K562 (cell line): Measurements from ENCODE around the gene SFT2D2. TPM values are rescaled to one million over a fixed set of nuclear protein-coding genes. Genes with fewer than 3 reads are reported as not detected.

Experiments used
- ATAC-seq: fragments of 200-7000 bp; cut with Tn5 transposase; 3 replicates; pipeline ENCODE4 v1.9.1; 2020; ENCODE audit warnings: moderate library complexity
- BruUV-seq: library from RNA; stranded (reverse); fragments of 400-500 nt; replicated peaks from 2 replicates; lab custom pipeline; 2021; lab: Mats Ljungman, UMichigan
- CTCF ChIA-PET: fragments of 300-600 bp; formaldehyde crosslinking; extraction: SDS; loops from one replicate; lab custom pipeline; 2021; ENCODE audit warnings: low intra/inter-chr PET ratio; lab: Yijun Ruan, JAX
- POLR2A ChIA-PET: fragments of 300-600, 350-650 bp; sonication (Branson Sonifier 250); formaldehyde crosslinking; extraction: SDS; loops from one replicate; lab custom pipeline; 2021; ENCODE audit warnings: antibody characterized with exemption, inconsistent platforms; lab: Yijun Ruan, JAX
- DNase-seq, 4 experiments: peaks; one replicate each; pipeline versions ENCODE4 v3.0.0 to v3.0.0-alpha.2; 2011 to 2018; ENCODE audit warnings: low spot score in 3 of 4, mixed read lengths in 3 of 4; ENCODE audit errors: extremely low read depth in 1 of 4
- FAIRE-seq: peaks from 2 replicates; lab custom pipeline; 2011; peaks lifted over from hg19 to GRCh38; lab: Jason Lieb, UNC
- H2AFZ ChIP-seq: 2 replicates; pipeline ENCODE4 v1.6.0; 2011; ENCODE audit warnings: low read depth, low read length, control low read depth, inconsistent platforms
- H3K27ac ChIP-seq: fragments of 200-600 bp; 3 replicates; pipeline ENCODE4 v1.8.0; 2011; ENCODE audit warnings: low read depth, mild to moderate bottlenecking, control low read depth, inconsistent platforms, low read length, moderate library complexity, mixed read lengths; ENCODE audit errors: extremely low read depth
- H3K27me3 ChIP-seq, 2 experiments: fragments of 300-600 bp in 1 of 2; 2 replicates in 1 of 2; 3 replicates in 1 of 2; pipeline versions ENCODE4 v1.6.0 to v1.8.0; 2011; ENCODE audit warnings: inconsistent platforms in 2 of 2, low read length in 2 of 2, mild to moderate bottlenecking in 1 of 2, mixed read lengths in 1 of 2, moderate library complexity in 1 of 2; ENCODE audit not compliant: control insufficient read depth in 2 of 2, insufficient read depth in 2 of 2
- H3K36me3 ChIP-seq: fragments of 300-600 bp; 3 replicates; pipeline ENCODE4 v1.8.0; 2011; ENCODE audit warnings: mild to moderate bottlenecking, low read length, inconsistent platforms; ENCODE audit not compliant: control insufficient read depth, insufficient read depth
- H3K4me1 ChIP-seq, 2 experiments: fragments of 200-600 bp in 1 of 2; replicated peaks in 1 of 2; 2 replicates in 1 of 2; 3 replicates in 1 of 2; pipeline versions ENCODE4 v1.5.1 to v1.8.0; 2011; ENCODE audit warnings: inconsistent platforms in 2 of 2, low read length in 2 of 2, mild to moderate bottlenecking in 1 of 2, mixed read lengths in 1 of 2, moderate library complexity in 1 of 2; ENCODE audit not compliant: control insufficient read depth in 2 of 2, insufficient read depth in 2 of 2
- H3K4me2 ChIP-seq: 2 replicates; pipeline ENCODE4 v1.6.1; 2011; ENCODE audit warnings: low read length, control low read depth, inconsistent platforms, mixed read lengths; ENCODE audit not compliant: insufficient read depth
- H3K4me3 ChIP-seq: fragments of 200-600 bp; sonication (generic), shearing (Covaris generic); 2 replicates; pipeline ENCODE4 v1.5.1; 2016; ENCODE audit warnings: control low read depth, inconsistent platforms
- H3K79me2 ChIP-seq: fragments of 200-600 bp; 3 replicates; pipeline ENCODE4 v1.8.0; 2011; ENCODE audit warnings: low read length, inconsistent platforms; ENCODE audit not compliant: control insufficient read depth, insufficient read depth
- H3K9ac ChIP-seq, 2 experiments: 2 replicates each; pipeline versions ENCODE4 v1.6.0 to v1.6.1; 2011; ENCODE audit warnings: low read depth in 2 of 2, low read length in 2 of 2, control low read depth in 1 of 2, inconsistent platforms in 1 of 2, mild to moderate bottlenecking in 1 of 2, mixed read lengths in 1 of 2; ENCODE audit not compliant: insufficient read depth in 1 of 2
- H3K9me1 ChIP-seq: one replicate; pipeline ENCODE4 v1.6.0; 2011; ENCODE audit warnings: inconsistent platforms, mild to moderate bottlenecking, low read length, moderate library complexity; ENCODE audit not compliant: control insufficient read depth, insufficient read depth
- H3K9me3 ChIP-seq: replicated peaks from 2 replicates; pipeline ENCODE4 v1.5.1; 2011; ENCODE audit warnings: low read depth, low read length, inconsistent platforms; ENCODE audit not compliant: control insufficient read depth, insufficient read depth
- H4K20me1 ChIP-seq: replicated peaks from 2 replicates; pipeline ENCODE4 v1.6.1; 2011; ENCODE audit warnings: low read length, inconsistent platforms, mixed read lengths; ENCODE audit not compliant: control insufficient read depth, insufficient read depth
- DACH1 ChIP-seq: fragments of 450-650 bp; IDR thresholded peaks from 2 replicates; pipeline ENCODE4 v1.6.1; 2018; ENCODE audit not compliant: partially characterized antibody
- ETV6 ChIP-seq, 3 experiments: fragments of 150-350 bp in 1 of 3; sonication (generic) in 1 of 3; formaldehyde crosslinking in 1 of 3; IDR thresholded peaks; 2 replicates each; pipeline versions ENCODE4 v1.6.1 to v1.8.0; 2014 to 2022; ENCODE audit warnings: borderline replicate concordance in 2 of 3, low read depth in 2 of 3, antibody characterized with exemption in 1 of 3, low read length in 1 of 3, mild to moderate bottlenecking in 1 of 3, missing genetic modification reagents in 1 of 3
- KLF13 ChIP-seq: fragments of 450-650 bp; IDR thresholded peaks from 2 replicates; pipeline ENCODE4 v1.6.1; 2016; ENCODE audit warnings: missing genetic modification characterization, low read depth, mild to moderate bottlenecking, missing compliant biosample characterization, moderate library complexity, borderline replicate concordance
- MEF2A ChIP-seq: IDR thresholded peaks from 2 replicates; pipeline ENCODE4 v1.6.1; 2011; ENCODE audit warnings: low read depth, mild to moderate bottlenecking, low read length, moderate library complexity; ENCODE audit not compliant: control insufficient read depth
- NEUROD1 ChIP-seq: fragments of 150-350 bp; IDR thresholded peaks from 2 replicates; pipeline ENCODE4 v1.6.1; 2014; ENCODE audit warnings: borderline replicate concordance, low read length, low read depth; ENCODE audit not compliant: partially characterized antibody
- WGBS: fragments of 100-300 bp; shearing (Covaris generic); methylation state at CpG from one replicate; pipeline ENCODE4 v1.1.6; 2016; ENCODE audit warnings: low coverage, mixed read lengths; ENCODE audit not compliant: insufficient coverage; ENCODE audit errors: missing lambda C conversion rate; 5-methylcytosine and 5-hydroxymethylcytosine counted together
- in situ Hi-C: fragments of 300-500 bp; cut with MboI; formaldehyde crosslinking; loops from 4 replicates; pipeline ENCODE4 v1.15.0; 2018; ENCODE audit warnings: inconsistent platforms, mixed read lengths
- intact Hi-C: fragments of 100-400 bp; cut with micrococcal nuclease; formaldehyde crosslinking; loops from 2 replicates; pipeline ENCODE4 v1.14.2; 2022
- polyA plus RNA-seq, 8 experiments: library from polyadenylated mRNA; depleted of rRNA in 4 of 8; stranded (reverse) in 5 of 8; unstranded in 3 of 8; fragments of >200 nt; fragmentation: Nextera tagmentation in 2 of 8; fragmentation: Illumina TruSeq in 1 of 8; extraction: Ambion mirVana in 2 of 8; extraction: Trizol in 1 of 8; gene quantifications; 2 replicates each; pipeline versions ENCODE4 v1.2.1 to v1.2.3, GENCODE V29; 2011 to 2014; ENCODE audit warnings: inconsistent platforms in 1 of 8, missing spikeins in 1 of 8
- total RNA-seq, 7 experiments: library from RNA; depleted of rRNA in 6 of 7; stranded (reverse); fragments of >200 nt in 6 of 7; fragmentation: Illumina TruSeq in 2 of 7; extraction: Trizol in 2 of 7; gene quantifications; 2 replicates each; pipeline versions ENCODE4 v1.2.1 to v1.2.3, GENCODE V29; 2011 to 2021; ENCODE audit warnings: low replicate concordance in 1 of 7

Gene SFT2D2
- total and polyA plus RNA-seq, 9 of the 15 experiments (the other 6 are each of a cell fraction or from before 2014, with no cell fraction given), result 3.4 to 50.1 (median 21.6) TPM

DNA sequence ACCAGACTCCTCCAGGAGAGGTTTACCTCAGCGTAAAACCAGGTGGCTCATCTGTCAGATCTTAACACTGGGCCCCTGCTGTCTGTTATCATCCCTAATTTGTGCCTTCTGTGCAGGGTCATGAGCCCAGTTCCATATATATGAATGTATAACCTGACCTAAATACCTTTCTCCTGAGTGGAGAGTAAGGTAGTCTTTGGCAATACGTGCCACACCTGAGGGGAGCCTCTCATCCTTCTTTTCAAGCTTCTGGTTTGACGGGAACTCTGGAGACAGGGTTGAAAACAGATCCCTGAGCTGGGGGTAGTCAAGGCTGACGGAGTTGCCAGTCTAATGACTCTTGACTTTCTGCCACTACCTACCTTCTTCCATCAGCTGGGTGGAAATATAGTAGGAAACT lies 4.1 kb downstream of the SFT2D2 start:
- WGBS, result 89% methylated on average over 4 of the region's 4 CpGs
- POLR2A ChIA-PET, result interaction anchor here (0.8 to 2.5 kb wide), 4 partner anchors 9 to 1028 kb away, joined by 3 to 9 read pairs (median 4); no protein-coding TSS in a partner anchor
- CTCF ChIA-PET, result no interaction called here
- no TSS peak for BruUV-seq
- in situ Hi-C loops, result no loop called here
- Histone ChIP-seq H3K4me3 (no peak overlapping the region), H3K36me3 (peaks cover 69% of the 10 kb centered on the region), H3K27ac (no peak overlapping the region), H3K9ac (no peak overlapping the region; a peak in 1 of 4 replicates), H3K79me2 (peaks cover 76% of the 10 kb centered on the region), H3K27me3 (no peaks in the 10 kb centered on the region), H2AFZ (no peak overlapping the region), H3K9me1 (no peaks in the 10 kb centered on the region), H3K4me2 (no peak overlapping the region), H3K4me1 (peaks cover 17 to 18% of the 10 kb centered on the region in 2 experiments), H3K9me3 (no peaks in the 10 kb centered on the region), H4K20me1 (peaks cover 11% of the 10 kb centered on the region; the same call in 1 of the 2 replicates)
- DNase-seq (no peak), ATAC-seq (no peak), FAIRE-seq (no peak)
- intact Hi-C loops, result loop anchor here (10.0 kb wide), 1 partner anchor 135 kb away; no protein-coding TSS in a partner anchor
- TF ChIP-seq KLF13 (tag), result no peak
- no peak for TF ChIP-seq ETV6 (IDR thresholded peaks at IDR 0.05; ENCODE audit: borderline replicate concordance in 1 of 2, low read depth in 2 of 2, low read length in 1 of 2)
- no peak for TF ChIP-seq ETV6 (CRISPR knock-in tag; IDR thresholded peaks at IDR 0.05; ENCODE audit: borderline replicate concordance)
- TF ChIP-seq NEUROD1, result no peak
- no peak for TF ChIP-seq DACH1
- TF ChIP-seq MEF2A, result no peak
